Retinal pigment epithelial cell (primary cell): ENCODE measurements around the gene RDH13.
"Not testable (repeated sequence)": the region's sequence is repeated elsewhere in the genome, so short reads cannot be mapped to it uniquely, and the experiment has no call there.

ENCODE experiments used
- DNase-seq: peaks from one replicate; pipeline ENCODE4 v3.0.0-alpha.2; 2010; ENCODE audit warnings: low read depth
- H3K4me3 ChIP-seq: 2 replicates; pipeline ENCODE4 v1.5.1; 2011; ENCODE audit warnings: mild to moderate bottlenecking, low read length, control low read depth, moderate library complexity
- CTCF ChIP-seq: conservative IDR thresholded peaks from 2 replicates; pipeline ENCODE4 v1.5.1; 2011; ENCODE audit warnings: low read depth, low read length, control low read depth, inconsistent platforms

RDH13 gene

DNA sequence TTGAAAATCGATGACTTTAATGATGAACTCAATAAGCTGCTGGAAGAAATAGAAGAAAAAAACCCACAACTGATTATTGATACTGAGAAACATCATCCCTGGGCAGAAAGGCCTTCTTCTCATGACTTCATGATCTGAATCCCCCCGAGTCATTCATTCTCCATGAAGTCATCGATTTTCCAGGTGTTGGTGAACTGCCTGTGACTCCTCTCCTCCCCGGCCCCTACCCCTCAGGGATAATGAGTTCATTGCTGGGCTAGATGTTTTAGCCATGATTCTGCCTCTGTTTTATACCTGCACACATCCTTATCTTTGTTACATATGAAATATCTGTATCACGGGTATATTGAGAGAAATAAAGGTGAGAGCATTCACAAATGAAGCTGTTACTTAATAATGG is 62.2 kb downstream of the RDH13 start:
- H3K4me3 ChIP-seq: no peak overlapping the region

GRCh38 chr19:54998751-54999239 is 64.2 kb downstream of the RDH13 start:
- not testable (repeated sequence) for H3K4me3 ChIP-seq, DNase-seq

More for the DNA sequence above, 62.2 kb downstream of the RDH13 start:
- DNase-seq: no peak
- no peak for TF ChIP-seq CTCF

DNA sequence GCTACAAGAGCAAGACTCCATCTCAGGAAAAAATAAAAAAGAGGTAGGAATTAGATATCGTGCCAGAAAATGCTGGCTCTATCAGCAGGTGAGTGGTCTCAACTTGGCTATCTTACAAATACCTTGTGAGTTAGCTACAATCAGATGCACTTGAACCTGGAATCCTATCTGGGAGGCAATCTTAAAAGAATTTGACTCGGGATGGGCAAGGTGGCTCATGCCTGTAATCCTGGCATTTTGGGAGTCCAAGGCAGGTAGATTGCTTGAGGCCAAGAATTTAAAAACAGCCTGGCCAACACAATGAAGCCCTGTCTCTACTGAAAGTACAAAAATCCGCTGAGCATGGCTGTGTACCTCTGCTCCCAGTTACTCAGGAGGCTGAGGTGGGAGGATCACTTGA is 67.4 kb downstream of the RDH13 start:
- no peak for TF ChIP-seq CTCF
- H3K4me3 ChIP-seq: no peak overlapping the region
- no peak for DNase-seq
